Testis (tissue), 3 donors: ENCODE results near the gene AMZ1. TPM values are rescaled to one million over a fixed set of nuclear protein-coding genes. Genes with fewer than 3 reads are reported as not detected.

ENCODE experiments used
- DNase-seq: peaks from one replicate; pipeline ENCODE4 v3.0.0-alpha.2; 2019
- H3K27ac ChIP-seq, 2 donors: fragments of 200-600 bp; sonication (generic); one replicate each; pipeline ENCODE4 v1.5.1; 2019
- H3K27me3 ChIP-seq: fragments of 200-600 bp; sonication (generic); one replicate; pipeline ENCODE4 v1.5.1; 2019
- H3K36me3 ChIP-seq: fragments of 200-600 bp; sonication (generic); one replicate; pipeline ENCODE4 v1.5.1; 2017; ENCODE audit warnings: low read depth; ENCODE audit errors: missing control alignments
- H3K4me1 ChIP-seq: fragments of 200-600 bp; sonication (generic); one replicate; pipeline ENCODE4 v1.5.1; 2019
- H3K4me3 ChIP-seq, 2 donors: fragments of 200-600 bp; sonication (generic); one replicate each; pipeline ENCODE4 v1.5.1; 2017 to 2019
- H3K9me3 ChIP-seq: fragments of 200-600 bp; sonication (generic); one replicate; pipeline ENCODE4 v1.5.1; 2017
- POLR2A ChIP-seq: fragments of 450-650 bp; IDR thresholded peaks from one replicate; pipeline ENCODE4 v1.6.1; 2017; ENCODE audit warnings: antibody characterized with exemption, mild to moderate bottlenecking, moderate library complexity
- WGBS, 2 donors: methylation state at CpG; one replicate each; pipeline ENCODE4 v1.1.5; 2018; 5-methylcytosine and 5-hydroxymethylcytosine counted together
- intact Hi-C: fragments of 100-400 bp; cut with DNase I; formaldehyde crosslinking; loops from one replicate; pipeline ENCODE4 v1.15.1; 2023; ENCODE audit warnings: low total_unique reads
- polyA plus RNA-seq: library from polyadenylated mRNA; stranded (reverse); fragments of 350-450 nt; fragmentation: Illumina TruSeq; extraction: RNeasy Lipid Tissue Mini Kit (QIAGEN cat#74804); gene quantifications from one replicate; pipeline ENCODE4 v1.2.3, GENCODE V29; 2014; ENCODE audit warnings: low read depth, low replicate concordance; ENCODE audit not compliant: insufficient read depth
- total RNA-seq, 2 donors: library from RNA; depleted of rRNA; stranded (reverse); fragments of >200 nt; gene quantifications; one replicate each; pipeline ENCODE4 v1.2.3, GENCODE V29; 2016
- TF ChIP-seq, protein P1 (sequence below), 3 experiments: fragments of 450-650 bp in 2 of 3; fragments of 200-600 bp in 1 of 3; sonication (generic) in 1 of 3; IDR thresholded peaks; one replicate each; pipeline ENCODE4 v1.5.1; 2016 to 2019; ENCODE audit warnings: antibody characterized with exemption in 3 of 3, mild to moderate bottlenecking in 2 of 3, moderate library complexity in 1 of 3

Gene AMZ1
- total and polyA plus RNA-seq, 3 donors from 2014 or later = 1.1 to 3.2 (median 2.7) TPM

DNA sequence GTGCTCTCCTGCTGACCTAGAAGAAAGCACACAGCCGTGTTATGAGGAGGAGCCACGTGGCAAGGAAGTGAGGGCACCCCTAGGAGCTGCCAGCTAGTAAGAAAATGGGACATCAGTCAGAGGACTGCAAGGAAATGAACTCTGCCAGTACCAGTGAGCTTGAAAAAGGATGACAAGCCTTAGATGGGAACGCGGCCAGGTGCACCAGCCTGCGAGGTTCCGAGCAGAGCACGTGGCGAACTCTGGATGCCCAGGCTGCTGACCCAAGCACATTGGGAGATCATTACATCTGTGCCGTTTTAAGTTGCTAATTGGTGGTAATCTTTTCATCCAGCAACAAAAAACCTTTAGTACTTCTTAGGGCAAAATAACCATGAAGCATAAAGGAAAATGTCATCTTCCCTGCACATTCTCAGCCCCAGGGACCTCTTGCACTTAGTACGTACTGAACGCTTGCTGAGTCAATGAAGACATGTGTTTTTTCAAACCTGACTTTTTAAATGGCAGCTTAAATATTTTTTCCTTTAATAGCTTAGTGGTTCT lies 69.4 kb downstream of the AMZ1 start:
- Histone ChIP-seq H3K36me3 (no peaks in the 10 kb centered on the region), H3K4me1 (peaks cover 50% of the 10 kb centered on the region), H3K4me3 (no peak overlapping the region), H3K9me3 (no peaks in the 10 kb centered on the region), H3K27ac (peak overlapping the region; percentile 37 to 93), H3K27me3 (no peaks in the 10 kb centered on the region)
- TF ChIP-seq, protein P1, sequence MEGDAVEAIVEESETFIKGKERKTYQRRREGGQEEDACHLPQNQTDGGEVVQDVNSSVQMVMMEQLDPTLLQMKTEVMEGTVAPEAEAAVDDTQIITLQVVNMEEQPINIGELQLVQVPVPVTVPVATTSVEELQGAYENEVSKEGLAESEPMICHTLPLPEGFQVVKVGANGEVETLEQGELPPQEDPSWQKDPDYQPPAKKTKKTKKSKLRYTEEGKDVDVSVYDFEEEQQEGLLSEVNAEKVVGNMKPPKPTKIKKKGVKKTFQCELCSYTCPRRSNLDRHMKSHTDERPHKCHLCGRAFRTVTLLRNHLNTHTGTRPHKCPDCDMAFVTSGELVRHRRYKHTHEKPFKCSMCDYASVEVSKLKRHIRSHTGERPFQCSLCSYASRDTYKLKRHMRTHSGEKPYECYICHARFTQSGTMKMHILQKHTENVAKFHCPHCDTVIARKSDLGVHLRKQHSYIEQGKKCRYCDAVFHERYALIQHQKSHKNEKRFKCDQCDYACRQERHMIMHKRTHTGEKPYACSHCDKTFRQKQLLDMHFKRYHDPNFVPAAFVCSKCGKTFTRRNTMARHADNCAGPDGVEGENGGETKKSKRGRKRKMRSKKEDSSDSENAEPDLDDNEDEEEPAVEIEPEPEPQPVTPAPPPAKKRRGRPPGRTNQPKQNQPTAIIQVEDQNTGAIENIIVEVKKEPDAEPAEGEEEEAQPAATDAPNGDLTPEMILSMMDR (IDR thresholded peaks at IDR 0.05) = no peak
- TF ChIP-seq POLR2A = no peak
- intact Hi-C loops = no loop called here
- 59 to 70% methylated on average over 11 of the region's 11 CpGs for WGBS, 2 donors
- DNase-seq = peak; percentile 62

GRCh38 chr7:2757904-2758672 lies 70.1 kb downstream of the AMZ1 start:
- Histone ChIP-seq H3K9me3 (no peaks in the 10 kb centered on the region), H3K27me3 (no peaks in the 10 kb centered on the region), H3K27ac (peak overlapping the region; percentile 37 to 93), H3K4me3 (no peak overlapping the region), H3K4me1 (peaks cover 56% of the 10 kb centered on the region), H3K36me3 (no peaks in the 10 kb centered on the region)
- WGBS, 2 donors = 48 to 50% methylated on average over 12 of the region's 12 CpGs
- intact Hi-C loops = no loop called here
- DNase-seq = peak; percentile 47
- TF ChIP-seq POLR2A = no peak
- TF ChIP-seq, protein P1 (IDR thresholded peaks at IDR 0.05) = no peak

GRCh38 chr7:2758673-2759616 lies 70.9 kb downstream of the AMZ1 start:
- WGBS, 2 donors = 92 to 93% methylated on average over 18 of the region's 18 CpGs
- Histone ChIP-seq H3K36me3 (no peaks in the 10 kb centered on the region), H3K4me1 (peaks cover 65% of the 10 kb centered on the region), H3K27me3 (no peaks in the 10 kb centered on the region), H3K27ac (peak overlapping the region; percentile 40 to 93), H3K4me3 (no peak overlapping the region), H3K9me3 (no peaks in the 10 kb centered on the region)
- no peak for TF ChIP-seq POLR2A
- TF ChIP-seq, protein P1 (IDR thresholded peaks at IDR 0.05) = no peak
- no peak for DNase-seq
- intact Hi-C loops = no loop called here

- Histone ChIP-seq H3K4me3 (no peak overlapping the region), H3K4me1 (peaks cover 68% of the 10 kb centered on the region), H3K27ac (peak overlapping the region; percentile 40 to 93), H3K36me3 (no peaks in the 10 kb centered on the region), H3K27me3 (no peaks in the 10 kb centered on the region), H3K9me3 (no peaks in the 10 kb centered on the region)
- WGBS, 2 donors = 39 to 62% methylated on average over 8 of the region's 8 CpGs
- TF ChIP-seq POLR2A = no peak
- TF ChIP-seq, protein P1 (IDR thresholded peaks at IDR 0.05) = no peak
- no peak for DNase-seq
- intact Hi-C loops = no loop called here
Measured at GRCh38 chr7:2759736-2760097, 71.7 kb downstream of the AMZ1 start.
